Upper lobe of right lung (tissue), 1 donor: Measurements from ENCODE around the gene CNTN4. TPM values are rescaled to one million over a fixed set of nuclear protein-coding genes. Genes with fewer than 3 reads are reported as not detected.

Source experiments
- ATAC-seq: fragments of 200-7000 bp; cut with Tn5 transposase; one replicate; pipeline ENCODE4 v1.9.1; 2020; ENCODE audit warnings: mild to moderate bottlenecking, moderate library complexity
- DNase-seq: peaks from one replicate; pipeline ENCODE4 v3.0.0-alpha.2; 2020
- H3K27ac ChIP-seq: fragments of 200-600 bp; one replicate; pipeline ENCODE4 v1.8.0; 2022
- H3K27me3 ChIP-seq: fragments of 200-600 bp; one replicate; pipeline ENCODE4 v1.8.0; 2022; ENCODE audit warnings: mild to moderate bottlenecking
- H3K36me3 ChIP-seq: fragments of 200-600 bp; one replicate; pipeline ENCODE4 v1.8.0; 2022
- H3K4me1 ChIP-seq: fragments of 200-600 bp; one replicate; pipeline ENCODE4 v1.8.0; 2022
- H3K4me3 ChIP-seq: fragments of 200-600 bp; one replicate; pipeline ENCODE4 v1.8.0; 2022; ENCODE audit warnings: mild to moderate bottlenecking
- H3K9me3 ChIP-seq: fragments of 200-600 bp; one replicate; pipeline ENCODE4 v1.8.0; 2022
- CTCF ChIP-seq: fragments of 200-600 bp; IDR thresholded peaks from one replicate; pipeline ENCODE4 v1.8.0; 2022; ENCODE audit warnings: antibody characterized with exemption
- intact Hi-C: fragments of 100-400 bp; cut with DNase I; formaldehyde crosslinking; loops from one replicate; pipeline ENCODE4 v1.11.0; 2022
- total RNA-seq: library from RNA; stranded (reverse); fragmentation: NEBNext Ultra II Directional; extraction: Animal tissue kit (Norgen Biotek cat#: 25700); gene quantifications from one replicate; pipeline ENCODE4 v1.2.1, GENCODE V29; 2021
- donor health status: DM: no; HTN: yes; CAD: no; lungs with severe emphysema.

The CNTN4 gene
- total RNA-seq, 1 donor from 2014 or later = 11.3 TPM

GRCh38 chr3:3105815-3106214 is 1007.1 kb downstream of the CNTN4 start:
- no peaks in the 10 kb centered on the region for H3K27me3 ChIP-seq
- no peaks in the 10 kb centered on the region for H3K9me3 ChIP-seq
- no peak overlapping the region for H3K27ac ChIP-seq
- no peak for TF ChIP-seq CTCF
- no peaks in the 10 kb centered on the region for H3K36me3 ChIP-seq
- H3K4me1 ChIP-seq = no peaks in the 10 kb centered on the region
- intact Hi-C loops = no loop called here
- DNase-seq = no peak
- no peak overlapping the region for H3K4me3 ChIP-seq
- no peak for ATAC-seq

- Histone ChIP-seq H3K36me3 (no peaks in the 10 kb centered on the region), H3K4me3 (no peak overlapping the region), H3K9me3 (no peaks in the 10 kb centered on the region), H3K27me3 (no peaks in the 10 kb centered on the region), H3K27ac (no peak overlapping the region), H3K4me1 (no peaks in the 10 kb centered on the region)
- DNase-seq (no peak), ATAC-seq (no peak)
- intact Hi-C loops = no loop called here
- no peak for TF ChIP-seq CTCF
These were observed 1008.5 kb downstream of the CNTN4 start for GRCh38 chr3:3107181-3107580.
